ENCODE measurements around the gene MAGEA9B.
"Not testable (repeated sequence)": the region's sequence is repeated elsewhere in the genome, so short reads cannot be mapped to it uniquely, and the experiment has no call there.

MAGEA9B gene

DNA sequence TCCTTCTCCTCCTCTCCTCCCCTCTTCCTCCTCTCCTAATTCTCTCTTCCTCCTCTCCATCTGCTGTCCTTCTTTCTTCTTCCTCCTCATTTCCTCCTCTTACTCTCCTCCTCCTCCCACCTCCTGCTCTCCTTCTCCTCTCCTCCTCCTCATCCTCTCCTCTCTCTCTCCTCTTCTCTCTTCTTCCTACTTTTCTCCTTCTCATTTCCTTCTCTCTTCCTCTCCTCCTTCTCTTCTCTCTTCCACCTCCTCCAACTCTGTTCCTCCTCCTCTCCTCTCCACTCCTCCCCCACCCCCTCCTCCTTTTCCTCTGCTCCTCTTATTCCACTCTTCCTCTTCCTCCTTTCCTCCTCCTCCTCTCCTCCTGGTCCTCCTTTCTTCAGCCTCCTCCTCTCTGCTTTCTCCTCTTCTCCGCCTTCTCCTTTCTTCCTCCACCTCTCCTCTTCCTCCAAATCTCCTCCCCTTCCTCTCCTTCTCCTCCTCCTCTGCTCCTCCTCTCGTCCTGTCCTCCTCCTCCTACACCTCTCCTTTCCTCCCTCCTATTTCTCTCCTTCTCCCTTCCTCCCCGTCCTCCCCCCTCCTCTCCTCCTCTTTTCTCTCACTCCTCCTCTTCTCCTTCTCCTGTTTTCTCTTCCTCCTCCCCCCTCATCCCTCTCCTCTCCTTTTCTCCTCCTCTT is 52.2 kb downstream of the MAGEA9B start:
- DNase-seq (ENCODE audit: low read depth in 2 of 2) = not testable (repeated sequence)

- DNase-seq (ENCODE audit: low read depth in 2 of 2) = not testable (repeated sequence)
Observed at GRCh38 chrX:149533999-149534398, 53.3 kb downstream of the MAGEA9B start.

DNA sequence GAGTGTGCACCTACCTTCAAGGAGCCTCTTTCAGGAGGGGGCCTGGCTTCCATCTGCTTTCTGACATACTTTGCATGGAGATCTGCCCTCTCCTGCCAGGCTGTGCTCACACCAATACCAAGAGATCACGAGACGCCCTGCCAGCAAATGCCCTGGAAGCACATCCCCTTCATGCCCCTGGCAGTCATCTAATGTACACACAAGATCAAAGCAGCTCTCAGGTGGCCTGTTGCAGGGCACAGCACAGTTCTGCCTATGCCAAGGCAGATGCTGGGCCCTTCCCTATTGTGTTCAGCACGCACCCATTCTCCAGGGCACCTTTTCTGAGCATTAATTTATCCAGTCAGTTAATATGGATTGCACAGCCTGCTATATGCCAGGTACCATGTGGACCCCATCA is 54.4 kb downstream of the MAGEA9B start:
- DNase-seq (ENCODE audit: low read depth in 2 of 2) = not testable (repeated sequence)

Data from stimulated activated CD4-positive, alpha-beta T cell treated with anti-CD3 and anti-CD28 coated beads, Interleukin-15, amount 100 ng/mL, for 48 hours (primary cell).